ENCODE data around the gene SYNGR1. TPM values are rescaled to one million over a fixed set of nuclear protein-coding genes. Genes with fewer than 3 reads are reported as not detected.

Gene SYNGR1
- total and polyA plus RNA-seq, 2 of the 8 experiments (the other 6 are each of a cell fraction or from before 2014, with no cell fraction given) = 32.5 to 84.7 TPM

- H2BK12ac ChIP-seq (ENCODE audit: low read depth, low read length) = no peak overlapping the region
- H2BK20ac ChIP-seq (ENCODE audit: low read length) = no peak overlapping the region
- DNase-seq (ENCODE audit: low read depth in 1 of 2, low spot score in 2 of 2) (no peak), FAIRE-seq (no peak)
- CTCF ChIA-PET (ENCODE audit: partially characterized antibody) = interaction anchor here (0.7 kb wide), 1 partner anchor 9 kb away, joined by 4 read pairs; the partner anchor contains the start of gene TAB1
- no peak overlapping the region for H2BK5ac ChIP-seq (ENCODE audit: low read depth, low read length)
- POLR2A ChIA-PET (ENCODE audit: partially characterized antibody) = interaction anchor here (0.9 to 1.3 kb wide), 2 partner anchors 8 to 90 kb away, joined by 3 to 5 read pairs; partner anchors contain the start of gene TAB1
- H3K23me2 ChIP-seq (ENCODE audit: low read depth, low read length) = no peaks in the 10 kb centered on the region
- no peak overlapping the region for H4K5ac ChIP-seq (ENCODE audit: insufficient read length, low read depth, low read length)
- no peak overlapping the region for H3K56ac ChIP-seq (replicated peaks; ENCODE audit: insufficient read length, low read depth, low read length)
- H4K20me1 ChIP-seq (replicated peaks in 1 of 2; ENCODE audit: control insufficient read depth in 1 of 2, insufficient read depth in 2 of 2, low read length in 2 of 2) = peaks cover 0 to 2% of the 10 kb centered on the region in 2 experiments
- H3K4me2 ChIP-seq (ENCODE audit: insufficient read depth in 1 of 2, low read depth in 2 of 2, low read length in 2 of 2) = no peak overlapping the region
- no peak overlapping the region for H2AFZ ChIP-seq (ENCODE audit: low read length)
- H2BK15ac ChIP-seq (ENCODE audit: low read length) = no peak overlapping the region
- H3K14ac ChIP-seq (ENCODE audit: insufficient read length) = no peak overlapping the region
- no peaks in the 10 kb centered on the region; a peak in 1 of 7 replicates for H3K4me1 ChIP-seq (replicated peaks in 1 of 4; ENCODE audit: control insufficient read depth in 3 of 4, insufficient read depth in 4 of 4, low read length in 3 of 4)
- no peak overlapping the region for H3K23ac ChIP-seq (ENCODE audit: insufficient read length)
- H4K91ac ChIP-seq (replicated peaks; ENCODE audit: insufficient read length, low read length) = no peak overlapping the region
- H3K27ac ChIP-seq (ENCODE audit: low read depth, low read length) = no peak overlapping the region
- H3K27me3 ChIP-seq (replicated peaks in 1 of 4; ENCODE audit: control insufficient read depth in 3 of 4, extremely low read depth in 1 of 4, insufficient read depth in 3 of 4, low read length in 3 of 4) = no peaks in the 10 kb centered on the region
- H3K4me3 ChIP-seq (ENCODE audit: extremely low read depth in 1 of 4, insufficient read depth in 2 of 4, low read depth in 3 of 4, low read length in 4 of 4) = no peak overlapping the region
- H4K8ac ChIP-seq (ENCODE audit: extremely low read depth, insufficient read depth, low read length) = no peak overlapping the region
- TF ChIP-seq KDM5A (IDR thresholded peaks at IDR 0.05; ENCODE audit: low read length) = no peak
- no peak for TF ChIP-seq KDM1A (IDR thresholded peaks at IDR 0.05; ENCODE audit: borderline replicate concordance, low read length)
- no peak for TF ChIP-seq PHF8 (conservative IDR thresholded peaks at IDR 0.05; ENCODE audit: low read depth, low read length)
- no peak for TF ChIP-seq MAX (IDR thresholded peaks at IDR 0.05)
- no peak for TF ChIP-seq E2F6 (IDR thresholded peaks at IDR 0.05)
- TF ChIP-seq CHD2 (IDR thresholded peaks at IDR 0.05; ENCODE audit: low read length) = no peak
- TF ChIP-seq CBX8 (IDR thresholded peaks at IDR 0.05; ENCODE audit: borderline replicate concordance, low read depth, low read length) = no peak
- TF ChIP-seq RAD21 (IDR thresholded peaks at IDR 0.05 in 1 of 2, conservative IDR thresholded peaks at IDR 0.05 in 1 of 2; ENCODE audit: low read depth in 2 of 2, low read length in 2 of 2) = no peak
- no peak for TF ChIP-seq SP2 (IDR thresholded peaks at IDR 0.05; ENCODE audit: low read length)
- no peak for TF ChIP-seq SIRT6 (IDR thresholded peaks at IDR 0.05; ENCODE audit: low read length)
- TF ChIP-seq EZH2 (IDR thresholded peaks at IDR 0.05; ENCODE audit: low read depth, low read length, severe bottlenecking) = no peak
- no peak for TF ChIP-seq JUN (IDR thresholded peaks at IDR 0.05; ENCODE audit: low read depth, low read length)
- no peak for TF ChIP-seq FOSL1 (IDR thresholded peaks at IDR 0.05; ENCODE audit: insufficient read depth, low read depth, low read length)
- H3K18ac ChIP-seq (ENCODE audit: extremely low read depth, low read length) = no peak overlapping the region
- no peak overlapping the region for H3K4ac ChIP-seq (replicated peaks; ENCODE audit: insufficient read length, low read depth, low read length)
- H3K36me3 ChIP-seq (ENCODE audit: control insufficient read depth in 2 of 4, insufficient read depth in 4 of 4, low read length in 3 of 4) = no peaks in the 10 kb centered on the region
- WGBS, 2 experiments (ENCODE audit: extremely low coverage in 1 of 2, insufficient coverage in 1 of 2, insufficient read length in 1 of 2, insufficient replicate concordance in 2 of 2, low coverage in 1 of 2, low lambda C conversion rate in 2 of 2, missing lambda C conversion rate in 1 of 2) = 91% methylated on average over 11 of the region's 11 CpGs; no CpG with 5 or more reads in 1 of the 2 experiments
- H3K9ac ChIP-seq (replicated peaks in 1 of 4; ENCODE audit: extremely low read depth in 1 of 4, low read depth in 3 of 4, low read length in 3 of 4) = no peak overlapping the region
- H2AK5ac ChIP-seq (ENCODE audit: low read depth, low read length) = no peak overlapping the region
- no peak overlapping the region for H2BK120ac ChIP-seq (replicated peaks; ENCODE audit: low read depth, low read length)
- peaks cover 0 to 6% of the 10 kb centered on the region in 2 experiments; a peak in 1 of 4 replicates for H3K79me2 ChIP-seq (ENCODE audit: control insufficient read depth in 1 of 2, insufficient read depth in 2 of 2, low read length in 2 of 2)
- no peaks in the 10 kb centered on the region for H3K9me3 ChIP-seq (ENCODE audit: insufficient read depth in 2 of 2, low read depth in 1 of 2, low read length in 1 of 2)
- peaks cover 2% of the 10 kb centered on the region; the same call in 1 of the 2 replicates for H3K79me1 ChIP-seq (ENCODE audit: low read depth, low read length)
These were observed 58.4 kb downstream of the SYNGR1 start for GRCh38 chr22:39408173-39408572.
